LNCaP clone FGC (cell line): ENCODE results near the gene OS9.

Source experiments
- DNase-seq: peaks from one replicate; pipeline ENCODE4 v3.0.0-alpha.2; 2011; ENCODE audit warnings: low read depth
- H3K4me3 ChIP-seq: 2 replicates; pipeline ENCODE4 v1.5.1; 2011; ENCODE audit warnings: mild to moderate bottlenecking, low read depth, low read length, control low read depth
- TF ChIP-seq, protein P1 (sequence below): IDR thresholded peaks from 2 replicates; pipeline ENCODE4 v1.5.1; 2012; ENCODE audit warnings: mild to moderate bottlenecking; ENCODE audit not compliant: control insufficient read depth, insufficient read depth; ENCODE audit errors: extremely low read depth

Gene OS9

DNA sequence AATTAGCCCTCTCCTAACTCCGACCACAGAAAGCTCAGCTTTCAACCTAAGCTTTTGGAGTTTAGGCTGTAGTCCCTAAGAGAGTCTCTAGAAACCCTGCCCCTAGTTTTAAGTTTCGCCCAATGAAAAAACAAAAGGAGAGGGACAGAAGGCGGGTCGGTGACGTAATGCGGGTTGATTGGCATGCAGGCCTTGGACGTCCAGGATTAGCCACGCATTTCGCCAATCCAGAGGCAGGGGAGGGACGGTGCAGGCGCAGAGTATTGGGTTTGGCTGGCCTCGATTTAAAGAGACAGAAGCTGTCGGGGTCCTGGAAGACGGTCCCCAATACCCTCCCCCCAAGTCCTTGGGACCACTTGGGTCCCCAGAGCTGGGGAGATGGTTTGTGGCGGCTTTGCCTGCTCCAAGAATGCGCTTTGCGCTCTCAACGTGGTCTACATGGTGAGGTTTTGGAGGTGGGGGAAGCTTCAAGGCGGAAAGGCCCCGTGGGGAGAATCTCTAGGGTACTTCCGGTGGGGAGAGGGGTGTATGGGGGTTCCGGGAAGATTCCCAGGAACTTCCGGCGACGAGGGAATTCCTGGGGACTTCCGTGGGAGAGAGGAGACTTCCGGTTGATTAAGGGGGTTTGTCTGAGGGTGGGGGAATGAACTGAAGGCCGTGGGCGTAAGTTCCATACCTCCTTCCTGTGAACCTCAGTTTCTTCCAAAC is 51.0 kb downstream of the OS9 start, which contains the start of gene TSPAN31:
TSPAN31 (plus strand) TSS at position 263 of the 708 bp plus-strand sequence; CDS start at position 379, 116 bp downstream.
- TF ChIP-seq, protein P1, sequence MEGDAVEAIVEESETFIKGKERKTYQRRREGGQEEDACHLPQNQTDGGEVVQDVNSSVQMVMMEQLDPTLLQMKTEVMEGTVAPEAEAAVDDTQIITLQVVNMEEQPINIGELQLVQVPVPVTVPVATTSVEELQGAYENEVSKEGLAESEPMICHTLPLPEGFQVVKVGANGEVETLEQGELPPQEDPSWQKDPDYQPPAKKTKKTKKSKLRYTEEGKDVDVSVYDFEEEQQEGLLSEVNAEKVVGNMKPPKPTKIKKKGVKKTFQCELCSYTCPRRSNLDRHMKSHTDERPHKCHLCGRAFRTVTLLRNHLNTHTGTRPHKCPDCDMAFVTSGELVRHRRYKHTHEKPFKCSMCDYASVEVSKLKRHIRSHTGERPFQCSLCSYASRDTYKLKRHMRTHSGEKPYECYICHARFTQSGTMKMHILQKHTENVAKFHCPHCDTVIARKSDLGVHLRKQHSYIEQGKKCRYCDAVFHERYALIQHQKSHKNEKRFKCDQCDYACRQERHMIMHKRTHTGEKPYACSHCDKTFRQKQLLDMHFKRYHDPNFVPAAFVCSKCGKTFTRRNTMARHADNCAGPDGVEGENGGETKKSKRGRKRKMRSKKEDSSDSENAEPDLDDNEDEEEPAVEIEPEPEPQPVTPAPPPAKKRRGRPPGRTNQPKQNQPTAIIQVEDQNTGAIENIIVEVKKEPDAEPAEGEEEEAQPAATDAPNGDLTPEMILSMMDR: no peak
- peak within 1 kb of the TSS; percentile 71 for H3K4me3 ChIP-seq

GRCh38 chr12:57745485-57745881 is 51.6 kb downstream of the OS9 start:
- TF ChIP-seq, protein P1: no peak
- H3K4me3 ChIP-seq: peak overlapping the region; percentile 71
- DNase-seq: no peak

More for the DNA sequence above, 51.0 kb downstream of the OS9 start, which contains the start of gene TSPAN31:
- DNase-seq: peak; percentile 98

DNA sequence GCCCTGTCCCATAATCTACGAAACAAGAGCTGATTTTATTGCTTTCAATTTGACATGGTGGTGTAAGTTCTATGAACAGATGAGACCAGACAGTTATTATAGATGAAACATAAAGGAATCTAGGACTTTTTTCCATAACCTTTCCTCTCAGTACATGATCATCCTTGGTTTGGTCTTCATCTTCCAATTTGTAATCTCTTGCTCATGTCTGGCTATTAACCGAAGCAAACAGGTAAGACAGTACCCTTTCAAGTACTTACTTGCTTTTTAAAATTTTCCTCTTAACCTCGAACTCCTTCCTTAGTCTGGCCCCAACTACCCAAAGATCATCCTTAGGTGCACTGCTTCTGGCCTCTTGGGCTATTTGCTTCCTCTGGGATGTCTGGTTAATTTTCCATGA is 52.1 kb downstream of the OS9 start:
- DNase-seq: no peak
- peak overlapping the region; percentile 71 for H3K4me3 ChIP-seq
- TF ChIP-seq, protein P1: no peak

DNA sequence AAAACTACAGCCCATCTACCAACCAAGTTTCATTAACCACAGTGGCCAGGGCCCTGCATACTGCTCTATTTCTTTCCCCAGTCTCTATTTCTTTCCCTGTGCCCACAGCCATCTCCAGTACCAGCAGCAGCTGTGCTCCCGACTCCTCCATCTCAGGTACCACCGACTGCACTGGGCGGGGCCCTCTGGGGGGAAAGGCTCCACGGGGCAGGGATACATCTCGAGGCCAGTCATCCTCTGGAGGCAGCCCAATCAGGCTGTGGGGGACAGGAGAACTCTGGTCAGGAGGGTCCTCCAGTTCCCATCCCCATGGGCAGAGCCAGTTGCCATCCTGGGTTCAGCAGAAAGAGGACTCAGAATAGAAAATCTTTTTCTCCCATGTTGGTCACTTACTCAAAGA is 55.1 kb downstream of the OS9 start:
- DNase-seq: no peak
- TF ChIP-seq, protein P1: no peak

GRCh38 chr12:57750561-57751431 is 56.9 kb downstream of the OS9 start:
- DNase-seq: no peak

More for the DNA sequence above, 55.1 kb downstream of the OS9 start:
- H3K4me3 ChIP-seq: no peak overlapping the region

GRCh38 chr12:57751432-57751787 is 57.5 kb downstream of the OS9 start:
- DNase-seq: no peak
- H3K4me3 ChIP-seq: peak overlapping the region; percentile 98
- TF ChIP-seq, protein P1: no peak

More at GRCh38 chr12:57750561-57751431, 56.9 kb downstream of the OS9 start:
- TF ChIP-seq, protein P1: no peak
- H3K4me3 ChIP-seq: peak overlapping the region; percentile 98
